ENCODE data around the gene LRMDA. TPM values are rescaled to one million over a fixed set of nuclear protein-coding genes. Genes with fewer than 3 reads are reported as not detected.
A peak's percentile ranks its signal among the peaks of the same experiment; 100 is the strongest.

Gene LRMDA
- total RNA-seq, 1 experiment from 2014 or later, result 4.8 TPM

- Histone ChIP-seq H3K36me3 (ENCODE audit: control insufficient read depth in 1 of 2, insufficient read depth in 2 of 2, low read length in 2 of 2) (no peaks in the 10 kb centered on the region), H3K9me3 (ENCODE audit: control insufficient read depth in 1 of 2, insufficient read depth in 1 of 2, low read depth in 1 of 2, low read length in 2 of 2) (no peaks in the 10 kb centered on the region), H3K27me3 (ENCODE audit: insufficient read depth, low read length) (peaks cover 70% of the 10 kb centered on the region), H3K79me2 (ENCODE audit: insufficient read depth, low read length) (no peaks in the 10 kb centered on the region), H3K4me1 (ENCODE audit: control insufficient read depth in 1 of 2, insufficient read depth in 2 of 2, low read length in 2 of 2) (peaks cover 7 to 12% of the 10 kb centered on the region in 2 experiments; a peak in 3 of 4 replicates), H4K20me1 (ENCODE audit: insufficient read depth) (no peaks in the 10 kb centered on the region), H3K4me3 (replicated peaks in 1 of 2; ENCODE audit: low read depth in 1 of 2, low read length in 2 of 2) (no peak overlapping the region), H3K9me2 (ENCODE audit: insufficient read depth) (no peaks in the 10 kb centered on the region), H3K27ac (ENCODE audit: low read depth, low read length) (no peak overlapping the region), H3K9ac (ENCODE audit: low read length) (no peak overlapping the region), H3K4me2 (ENCODE audit: low read length) (no peak overlapping the region), H2AFZ (ENCODE audit: low read depth, low read length, poor library complexity, severe bottlenecking) (no peak overlapping the region)
- CTCF ChIA-PET, result interaction anchor here (1.0 kb wide), 1 partner anchor 260 kb away, joined by 3 read pairs; no protein-coding TSS in a partner anchor
- DNase-seq (ENCODE audit: low read depth, low spot score) (peak; percentile 29), ATAC-seq (peak; percentile 85)
- 0 out of 2 replicates have a peak, but pooled peaks have one; percentile 7 for TF ChIP-seq SP1 (IDR thresholded peaks at IDR 0.05; ENCODE audit: low read depth)
- TF ChIP-seq TCF7L2 (IDR thresholded peaks at IDR 0.05; ENCODE audit: borderline replicate concordance, extremely low read depth, insufficient read depth, insufficient read length), result peak; percentile 95
- no peak for TF ChIP-seq REST (IDR thresholded peaks at IDR 0.05; ENCODE audit: low read depth)
- POLR2A ChIA-PET, result no interaction called here
- intact Hi-C loops (cut with micrococcal nuclease), result no loop called here
- no TSS peak for BruUV-seq (replicated peaks)
- RAD21 ChIA-PET (ENCODE audit: low non-redundant PET in 1 of 2, low total read pairs in 2 of 2, uncharacterized antibody in 2 of 2, unreplicated experiment in 2 of 2), result no interaction called here
Measured at GRCh38 chr10:76051007-76051936, 619.8 kb downstream of the LRMDA start.

Measured in HCT116 (cell line).